ENCODE measurements around the gene STARD9. TPM values are rescaled to one million over a fixed set of nuclear protein-coding genes. Genes with fewer than 3 reads are reported as not detected.
A peak's percentile ranks its signal among the peaks of the same experiment; 100 is the strongest.

STARD9 gene
- total and polyA plus RNA-seq, 10 of the 15 experiments (the other 5 are each of a cell fraction or from before 2014, with no cell fraction given), result 0.58 to 11.5 (median 6.1) TPM

DNA sequence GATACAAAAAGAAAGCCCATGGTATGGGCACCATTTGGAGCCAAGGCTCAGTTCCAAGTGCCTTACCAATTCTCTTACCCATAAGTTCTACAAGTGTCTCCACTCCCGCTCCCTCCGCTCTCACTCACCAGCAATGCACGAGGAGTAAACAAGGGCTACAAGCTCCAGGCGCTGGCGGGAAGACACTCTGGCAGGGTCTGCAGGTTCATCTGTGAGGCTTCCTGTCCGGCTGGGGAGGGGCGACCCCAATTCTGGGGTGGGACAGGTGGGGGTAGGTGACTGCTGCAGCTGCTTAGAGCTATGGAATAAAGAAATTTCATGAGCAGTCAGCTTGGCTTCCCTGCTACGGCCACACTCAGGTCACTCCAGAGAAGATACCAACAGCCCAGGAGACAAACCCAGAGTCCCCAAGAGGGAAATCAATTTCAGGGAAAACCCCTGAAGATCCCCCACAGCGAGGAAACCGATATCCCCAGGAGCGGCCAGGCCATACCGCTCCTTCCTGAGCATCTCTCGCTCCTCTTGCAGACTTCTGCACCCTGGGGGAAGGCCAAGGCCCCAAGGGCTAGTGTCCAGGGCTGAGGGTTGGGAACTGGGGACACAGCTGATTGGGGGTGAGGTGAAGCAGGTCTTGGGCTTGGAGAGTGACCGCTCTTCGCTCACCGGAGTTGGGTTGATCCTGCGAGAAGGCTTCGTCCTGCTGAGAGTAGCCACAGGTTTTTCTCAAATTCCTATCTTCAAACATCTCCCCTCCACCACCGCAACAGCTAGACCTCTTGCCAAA lies 160.2 kb downstream of the STARD9 start:
- POLR2A ChIA-PET, result interaction anchor here (0.5 to 0.6 kb wide), 2 partner anchors 9 to 189 kb away, joined by 3 to 7 read pairs; no protein-coding TSS in a partner anchor
- TSS peak; percentile 61 for BruUV-seq (replicated peaks)
- DNase-seq (ENCODE audit: low read depth, low spot score), result no peak

More for the DNA sequence above, 160.2 kb downstream of the STARD9 start:
- intact Hi-C loops (cut with micrococcal nuclease; ENCODE audit: unreplicated experiment), result loop anchor here (10.0 kb wide), 1 partner anchor 189 kb away; the partner anchor contains the start of gene TTBK2
- no peaks in the 10 kb centered on the region for H3K9me3 ChIP-seq (replicated peaks; ENCODE audit: control insufficient read depth, insufficient read depth, low read length)
- in situ Hi-C loops (cut with MboI), result no loop called here
- H3K27me3 ChIP-seq (replicated peaks in 1 of 2; ENCODE audit: control insufficient read depth in 2 of 2, insufficient read depth in 2 of 2, low read length in 1 of 2), result no peaks in the 10 kb centered on the region
- FAIRE-seq (no peak), ATAC-seq (no peak)
- WGBS (ENCODE audit: insufficient coverage, insufficient replicate concordance, low lambda C conversion rate, missing lambda C conversion rate), result 62% methylated on average over 19 of the region's 19 CpGs
- no peak overlapping the region for H2AFZ ChIP-seq (ENCODE audit: control insufficient read depth, low read depth, low read length)
- TF ChIP-seq BCL11A (IDR thresholded peaks at IDR 0.05; ENCODE audit: low read depth, low read length), result no peak
- TF ChIP-seq, protein P1, sequence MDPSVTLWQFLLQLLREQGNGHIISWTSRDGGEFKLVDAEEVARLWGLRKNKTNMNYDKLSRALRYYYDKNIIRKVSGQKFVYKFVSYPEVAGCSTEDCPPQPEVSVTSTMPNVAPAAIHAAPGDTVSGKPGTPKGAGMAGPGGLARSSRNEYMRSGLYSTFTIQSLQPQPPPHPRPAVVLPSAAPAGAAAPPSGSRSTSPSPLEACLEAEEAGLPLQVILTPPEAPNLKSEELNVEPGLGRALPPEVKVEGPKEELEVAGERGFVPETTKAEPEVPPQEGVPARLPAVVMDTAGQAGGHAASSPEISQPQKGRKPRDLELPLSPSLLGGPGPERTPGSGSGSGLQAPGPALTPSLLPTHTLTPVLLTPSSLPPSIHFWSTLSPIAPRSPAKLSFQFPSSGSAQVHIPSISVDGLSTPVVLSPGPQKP (IDR thresholded peaks at IDR 0.05; ENCODE audit: low read depth, low read length), result no peak
- ChIA-PET CTCF (interaction anchor here (1.1 to 6.2 kb wide), 4 partner anchors 30 to 191 kb away, joined by 3 to 26 read pairs (median 4); no protein-coding TSS in a partner anchor), SMC1A (ENCODE audit: uncharacterized antibody, unreplicated experiment) (interaction anchor here (0.6 to 0.9 kb wide), 3 partner anchors 47 to 449 kb away, joined by 3 to 5 read pairs (median 4); no protein-coding TSS in a partner anchor), RAD21 (ENCODE audit: unreplicated experiment) (interaction anchor here (1.5 kb wide), 1 partner anchor 191 kb away, joined by 6 read pairs; no protein-coding TSS in a partner anchor)
- H3K27ac ChIP-seq (ENCODE audit: control insufficient read depth, insufficient read depth), result no peak overlapping the region
- H3K79me2 ChIP-seq (ENCODE audit: control insufficient read depth, insufficient read depth, low read length), result peaks cover 6% of the 10 kb centered on the region
- no peaks in the 10 kb centered on the region for H4K20me1 ChIP-seq (ENCODE audit: control insufficient read depth, insufficient read depth)
- peak overlapping the region; percentile 77 for H3K9ac ChIP-seq (ENCODE audit: control insufficient read depth, insufficient read depth, low read length)
- peak overlapping the region; percentile 88 for H3K4me3 ChIP-seq
- peak overlapping the region; percentile 86 for H3K4me2 ChIP-seq (ENCODE audit: control insufficient read depth, insufficient read depth)
- H3K4me1 ChIP-seq (ENCODE audit: control insufficient read depth, insufficient read depth, low read length), result peaks cover 18% of the 10 kb centered on the region
- H3K36me3 ChIP-seq (ENCODE audit: control insufficient read depth in 2 of 2, insufficient read depth in 2 of 2, low read length in 1 of 2), result peaks cover 8 to 11% of the 10 kb centered on the region in 2 experiments; a peak in 3 of 4 replicates

Data from GM12878 (cell line).